B cell (primary cell): ENCODE measurements around the gene RER1.

Experiments used
- CTCF ChIP-seq: fragments of 200-600 bp; IDR thresholded peaks from one replicate; pipeline ENCODE4 v1.8.0; 2022; ENCODE audit warnings: antibody characterized with exemption, mild to moderate bottlenecking
- EZH2 ChIP-seq: IDR thresholded peaks from 2 replicates; pipeline ENCODE4 v1.6.1; 2012; ENCODE audit warnings: borderline replicate concordance, low read depth, mild to moderate bottlenecking, moderate library complexity, low read length; ENCODE audit not compliant: insufficient read depth, poor library complexity, severe bottlenecking

DNA sequence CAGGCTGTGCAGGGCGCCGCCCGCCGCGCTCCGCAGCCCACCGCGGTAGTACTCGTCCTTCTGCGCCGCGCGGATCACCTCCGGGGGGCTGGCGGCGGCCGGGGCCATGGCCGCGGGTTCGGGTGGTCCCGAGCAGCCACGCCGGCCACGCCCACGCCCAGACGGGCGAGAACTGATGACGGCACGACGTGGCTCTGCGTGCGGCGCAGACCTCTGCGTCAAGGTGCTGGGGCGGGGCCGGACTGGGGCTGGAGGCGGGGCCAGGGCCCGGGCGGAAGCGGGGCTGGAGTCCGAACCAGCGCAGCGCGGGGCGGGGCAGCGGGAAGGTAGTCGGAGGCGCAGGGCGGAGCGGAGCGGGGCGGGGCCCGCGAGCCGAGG is 20.7 kb downstream of the RER1 start, which contains the start of gene PEX10:
- TF ChIP-seq CTCF (no peak), EZH2 (no peak)
